ENCODE data around the gene DGAT2.

The DGAT2 gene

GRCh38 chr11:75771646-75772410 is 3.2 kb downstream of the DGAT2 start:
- Histone ChIP-seq H3K79me1 (ENCODE audit: low read length) (peaks cover 2% of the 10 kb centered on the region), H2AK5ac (ENCODE audit: low read length) (no peak overlapping the region), H2BK12ac (ENCODE audit: low read length) (no peak overlapping the region), H2BK5ac (ENCODE audit: low read depth, low read length, poor library complexity) (no peak overlapping the region), H3K9me3 (ENCODE audit: insufficient read depth, low read depth, low read length) (peaks cover 12% of the 10 kb centered on the region), H3K27ac (ENCODE audit: low read depth, low read length) (no peak overlapping the region), H3K4me1 (ENCODE audit: control insufficient read depth in 1 of 2, insufficient read depth in 2 of 2, low read length in 2 of 2) (peaks cover 5 to 10% of the 10 kb centered on the region in 2 experiments), H3K4ac (ENCODE audit: low read depth, low read length) (no peak overlapping the region), H2AFZ (ENCODE audit: insufficient read depth, low read length, poor library complexity) (no peak overlapping the region), H3K9ac (ENCODE audit: low read length) (no peak overlapping the region), H3K36me3 (ENCODE audit: control insufficient read depth in 1 of 2, insufficient read depth in 2 of 2, low read length in 2 of 2) (no peaks in the 10 kb centered on the region), H4K91ac (ENCODE audit: low read depth, low read length) (no peak overlapping the region), H4K12ac (ENCODE audit: low read depth, low read length) (no peak overlapping the region), H4K8ac (ENCODE audit: low read depth, low read length) (no peak overlapping the region), H3K79me2 (ENCODE audit: control insufficient read depth, insufficient read depth, low read length, poor library complexity) (no peaks in the 10 kb centered on the region), H3K4me2 (ENCODE audit: low read length) (no peak overlapping the region), H2BK120ac (ENCODE audit: insufficient read depth, low read length, poor library complexity) (no peak overlapping the region), H3K27me3 (ENCODE audit: insufficient read depth, low read length) (peaks cover 24% of the 10 kb centered on the region), H3K14ac (ENCODE audit: low read length) (no peak overlapping the region), H3K18ac (ENCODE audit: low read length) (no peak overlapping the region), H3K23ac (ENCODE audit: low read length) (no peak overlapping the region), H3K4me3 (ENCODE audit: low read depth, low read length) (no peak overlapping the region)
- peak; percentile 35 to 46 for DNase-seq
- no CpG with 5 or more reads among the region's 6 CpGs for WGBS (ENCODE audit: extremely low coverage, insufficient coverage, insufficient read length)

GRCh38 chr11:75773595-75774353 is 5.2 kb downstream of the DGAT2 start:
- Histone ChIP-seq H4K8ac (ENCODE audit: low read depth, low read length) (no peak overlapping the region), H2BK12ac (ENCODE audit: low read length) (no peak overlapping the region), H3K27me3 (ENCODE audit: insufficient read depth, low read length) (peaks cover 15% of the 10 kb centered on the region), H2AK5ac (ENCODE audit: low read length) (no peak overlapping the region), H3K27ac (ENCODE audit: low read depth, low read length) (no peak overlapping the region), H3K79me2 (ENCODE audit: control insufficient read depth, insufficient read depth, low read length, poor library complexity) (no peaks in the 10 kb centered on the region), H3K23ac (ENCODE audit: low read length) (no peak overlapping the region), H3K4me1 (ENCODE audit: control insufficient read depth in 1 of 2, insufficient read depth in 2 of 2, low read length in 2 of 2) (peaks cover 0 to 2% of the 10 kb centered on the region in 2 experiments), H2AFZ (ENCODE audit: insufficient read depth, low read length, poor library complexity) (no peak overlapping the region), H3K9ac (ENCODE audit: low read length) (no peak overlapping the region), H3K18ac (ENCODE audit: low read length) (no peak overlapping the region), H3K4me2 (ENCODE audit: low read length) (no peak overlapping the region), H3K79me1 (ENCODE audit: low read length) (no peaks in the 10 kb centered on the region), H3K4me3 (ENCODE audit: low read depth, low read length) (no peak overlapping the region), H3K36me3 (ENCODE audit: control insufficient read depth in 1 of 2, insufficient read depth in 2 of 2, low read length in 2 of 2) (no peaks in the 10 kb centered on the region), H3K9me3 (ENCODE audit: insufficient read depth, low read depth, low read length) (peaks cover 5% of the 10 kb centered on the region), H3K4ac (ENCODE audit: low read depth, low read length) (no peak overlapping the region), H3K14ac (ENCODE audit: low read length) (no peak overlapping the region), H4K12ac (ENCODE audit: low read depth, low read length) (no peak overlapping the region), H2BK5ac (ENCODE audit: low read depth, low read length, poor library complexity) (no peak overlapping the region), H2BK120ac (ENCODE audit: insufficient read depth, low read length, poor library complexity) (no peak overlapping the region), H4K91ac (ENCODE audit: low read depth, low read length) (no peak overlapping the region)
- no peak for DNase-seq
- no CpG with 5 or more reads among the region's 5 CpGs for WGBS (ENCODE audit: extremely low coverage, insufficient coverage, insufficient read length)

GRCh38 chr11:75775056-75775455 is 6.5 kb downstream of the DGAT2 start:
- no peak overlapping the region for H2AFZ ChIP-seq (ENCODE audit: insufficient read depth, low read length, poor library complexity)
- H2BK12ac ChIP-seq (ENCODE audit: low read length), result no peak overlapping the region
- no peak overlapping the region for H3K4me3 ChIP-seq (ENCODE audit: low read depth, low read length)
- H3K23ac ChIP-seq (ENCODE audit: low read length), result no peak overlapping the region
- H3K18ac ChIP-seq (ENCODE audit: low read length), result no peak overlapping the region
- H3K79me2 ChIP-seq (ENCODE audit: control insufficient read depth, insufficient read depth, low read length, poor library complexity), result no peaks in the 10 kb centered on the region
- no peak overlapping the region for H3K4ac ChIP-seq (ENCODE audit: low read depth, low read length)
- H2BK120ac ChIP-seq (ENCODE audit: insufficient read depth, low read length, poor library complexity), result no peak overlapping the region
- H3K9ac ChIP-seq (ENCODE audit: low read length), result no peak overlapping the region
- H3K14ac ChIP-seq (ENCODE audit: low read length), result no peak overlapping the region
- no peak overlapping the region for H3K4me2 ChIP-seq (ENCODE audit: low read length)
- no peaks in the 10 kb centered on the region for H3K36me3 ChIP-seq (ENCODE audit: control insufficient read depth in 1 of 2, insufficient read depth in 2 of 2, low read length in 2 of 2)
- H4K12ac ChIP-seq (ENCODE audit: low read depth, low read length), result no peak overlapping the region
- peaks cover 4% of the 10 kb centered on the region for H3K27me3 ChIP-seq (ENCODE audit: insufficient read depth, low read length)
- no peak overlapping the region for H3K27ac ChIP-seq (ENCODE audit: low read depth, low read length)
- WGBS (ENCODE audit: extremely low coverage, insufficient coverage, insufficient read length), result no CpG with 5 or more reads among the region's 3 CpGs
- no peak overlapping the region for H4K8ac ChIP-seq (ENCODE audit: low read depth, low read length)
- no peak for DNase-seq
- no peak overlapping the region for H2BK5ac ChIP-seq (ENCODE audit: low read depth, low read length, poor library complexity)
- H3K79me1 ChIP-seq (ENCODE audit: low read length), result no peaks in the 10 kb centered on the region
- no peaks in the 10 kb centered on the region for H3K4me1 ChIP-seq (ENCODE audit: control insufficient read depth in 1 of 2, insufficient read depth in 2 of 2, low read length in 2 of 2)
- no peak overlapping the region for H4K91ac ChIP-seq (ENCODE audit: low read depth, low read length)
- H2AK5ac ChIP-seq (ENCODE audit: low read length), result no peak overlapping the region
- H3K9me3 ChIP-seq (ENCODE audit: insufficient read depth, low read depth, low read length), result no peaks in the 10 kb centered on the region

- H3K27me3 ChIP-seq (ENCODE audit: insufficient read depth, low read length), result no peaks in the 10 kb centered on the region
- no peak overlapping the region for H3K23ac ChIP-seq (ENCODE audit: low read length)
- no peaks in the 10 kb centered on the region for H3K9me3 ChIP-seq (ENCODE audit: insufficient read depth, low read depth, low read length)
- no CpG with 5 or more reads among the region's 4 CpGs for WGBS (ENCODE audit: extremely low coverage, insufficient coverage, insufficient read length)
- no peak overlapping the region for H4K12ac ChIP-seq (ENCODE audit: low read depth, low read length)
- no peak overlapping the region for H2BK120ac ChIP-seq (ENCODE audit: insufficient read depth, low read length, poor library complexity)
- H3K14ac ChIP-seq (ENCODE audit: low read length), result no peak overlapping the region
- no peak overlapping the region for H2AFZ ChIP-seq (ENCODE audit: insufficient read depth, low read length, poor library complexity)
- H3K27ac ChIP-seq (ENCODE audit: low read depth, low read length), result no peak overlapping the region
- H3K18ac ChIP-seq (ENCODE audit: low read length), result no peak overlapping the region
- H3K79me2 ChIP-seq (ENCODE audit: control insufficient read depth, insufficient read depth, low read length, poor library complexity), result no peaks in the 10 kb centered on the region
- no peak overlapping the region for H3K4me3 ChIP-seq (ENCODE audit: low read depth, low read length)
- H2AK5ac ChIP-seq (ENCODE audit: low read length), result no peak overlapping the region
- no peak overlapping the region for H3K9ac ChIP-seq (ENCODE audit: low read length)
- no peak overlapping the region for H3K4ac ChIP-seq (ENCODE audit: low read depth, low read length)
- H4K8ac ChIP-seq (ENCODE audit: low read depth, low read length), result no peak overlapping the region
- no peak overlapping the region for H3K4me2 ChIP-seq (ENCODE audit: low read length)
- no peaks in the 10 kb centered on the region for H3K79me1 ChIP-seq (ENCODE audit: low read length)
- H2BK5ac ChIP-seq (ENCODE audit: low read depth, low read length, poor library complexity), result no peak overlapping the region
- no peak overlapping the region for H2BK12ac ChIP-seq (ENCODE audit: low read length)
- no peak for DNase-seq
- H3K36me3 ChIP-seq (ENCODE audit: control insufficient read depth in 1 of 2, insufficient read depth in 2 of 2, low read length in 2 of 2), result no peaks in the 10 kb centered on the region
- no peak overlapping the region for H4K91ac ChIP-seq (ENCODE audit: low read depth, low read length)
- peaks cover 0 to 2% of the 10 kb centered on the region in 2 experiments for H3K4me1 ChIP-seq (ENCODE audit: control insufficient read depth in 1 of 2, insufficient read depth in 2 of 2, low read length in 2 of 2)
These were observed 8.0 kb downstream of the DGAT2 start for GRCh38 chr11:75776546-75776945.
